Measurements from ENCODE around the gene TUT4. TPM values are rescaled to one million over a fixed set of nuclear protein-coding genes. Genes with fewer than 3 reads are reported as not detected.

The TUT4 gene
- total RNA-seq, 4 donors from 2014 or later: 90.5 to 169 (median 120) TPM

- DNase-seq: no peak
- H3K27me3 ChIP-seq: no peaks in the 10 kb centered on the region
- H3K36me3 ChIP-seq: no peaks in the 10 kb centered on the region
- peaks cover 0 to 3% of the 10 kb centered on the region in 2 donors for H3K4me1 ChIP-seq
- no peak overlapping the region for H3K4me3 ChIP-seq (replicated peaks in 1 of 3)
- 95% methylated on average over 9 of the region's 9 CpGs for WGBS, 2 donors
- intact Hi-C loops (cut with DNase I): no loop called here
- H3K9me3 ChIP-seq: no peaks in the 10 kb centered on the region
- no peak for TF ChIP-seq POLR2A (IDR thresholded peaks at IDR 0.05)
- TF ChIP-seq CTCF (IDR thresholded peaks at IDR 0.05): no peak
- no peak overlapping the region for H3K27ac ChIP-seq
Observed at GRCh38 chr1:52533713-52534112, 19.2 kb downstream of the TUT4 start.

- 98 to 99% methylated on average over 2 of the region's 2 CpGs for WGBS, 2 donors
- Histone ChIP-seq H3K27me3 (no peaks in the 10 kb centered on the region), H3K27ac (no peak overlapping the region), H3K36me3 (no peaks in the 10 kb centered on the region), H3K9me3 (no peaks in the 10 kb centered on the region), H3K4me1 (peaks cover 0 to 3% of the 10 kb centered on the region in 2 donors), H3K4me3 (replicated peaks in 1 of 3) (no peak overlapping the region)
- no peak for DNase-seq
- no peak for TF ChIP-seq CTCF (IDR thresholded peaks at IDR 0.05)
- TF ChIP-seq POLR2A (IDR thresholded peaks at IDR 0.05): no peak
- intact Hi-C loops (cut with DNase I): no loop called here
Observed at GRCh38 chr1:52532731-52533327, 20.1 kb downstream of the TUT4 start.

DNA sequence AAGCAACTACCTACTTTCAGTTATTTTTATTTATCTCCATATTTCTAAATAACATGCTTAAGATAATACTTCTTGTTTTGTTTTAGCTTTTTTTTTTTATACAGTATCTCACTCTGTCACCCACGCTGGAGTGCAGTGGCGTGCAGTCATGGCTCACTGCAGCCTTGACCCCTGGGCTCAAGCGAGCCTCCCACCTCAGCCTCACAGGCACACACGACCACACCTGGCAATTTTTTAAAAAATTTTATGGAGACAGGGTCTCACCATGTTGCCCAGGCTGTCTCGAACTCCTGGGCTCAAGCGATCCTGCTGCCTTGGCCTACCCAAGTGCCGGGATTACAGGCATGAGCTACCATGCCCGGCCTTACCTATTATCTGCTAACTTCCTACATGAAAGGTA lies 20.6 kb downstream of the TUT4 start:
- Histone ChIP-seq H3K27ac (no peak overlapping the region), H3K4me1 (peaks cover 0 to 3% of the 10 kb centered on the region in 2 donors), H3K36me3 (no peaks in the 10 kb centered on the region), H3K27me3 (no peaks in the 10 kb centered on the region), H3K4me3 (replicated peaks in 1 of 3) (no peak overlapping the region), H3K9me3 (no peaks in the 10 kb centered on the region)
- 95 to 96% methylated on average over 8 of the region's 8 CpGs for whole genome bisulfite sequencing, 2 donors
- TF ChIP-seq POLR2A (IDR thresholded peaks at IDR 0.05): no peak
- no peak for TF ChIP-seq CTCF (IDR thresholded peaks at IDR 0.05)
- DNase-seq: no peak
- intact Hi-C loops (cut with DNase I): no loop called here

GRCh38 chr1:52531249-52531872 lies 21.5 kb downstream of the TUT4 start:
- Histone ChIP-seq H3K36me3 (no peaks in the 10 kb centered on the region), H3K27me3 (no peaks in the 10 kb centered on the region), H3K4me3 (replicated peaks in 1 of 3) (no peak overlapping the region), H3K4me1 (peaks cover 0 to 3% of the 10 kb centered on the region in 2 donors), H3K27ac (no peak overlapping the region), H3K9me3 (no peaks in the 10 kb centered on the region)
- no peak for DNase-seq
- TF ChIP-seq POLR2A (IDR thresholded peaks at IDR 0.05) (no peak), CTCF (IDR thresholded peaks at IDR 0.05) (no peak)
- intact Hi-C loops (cut with DNase I): no loop called here
- WGBS, 2 donors: 84 to 87% methylated on average over 3 of the region's 3 CpGs

DNA sequence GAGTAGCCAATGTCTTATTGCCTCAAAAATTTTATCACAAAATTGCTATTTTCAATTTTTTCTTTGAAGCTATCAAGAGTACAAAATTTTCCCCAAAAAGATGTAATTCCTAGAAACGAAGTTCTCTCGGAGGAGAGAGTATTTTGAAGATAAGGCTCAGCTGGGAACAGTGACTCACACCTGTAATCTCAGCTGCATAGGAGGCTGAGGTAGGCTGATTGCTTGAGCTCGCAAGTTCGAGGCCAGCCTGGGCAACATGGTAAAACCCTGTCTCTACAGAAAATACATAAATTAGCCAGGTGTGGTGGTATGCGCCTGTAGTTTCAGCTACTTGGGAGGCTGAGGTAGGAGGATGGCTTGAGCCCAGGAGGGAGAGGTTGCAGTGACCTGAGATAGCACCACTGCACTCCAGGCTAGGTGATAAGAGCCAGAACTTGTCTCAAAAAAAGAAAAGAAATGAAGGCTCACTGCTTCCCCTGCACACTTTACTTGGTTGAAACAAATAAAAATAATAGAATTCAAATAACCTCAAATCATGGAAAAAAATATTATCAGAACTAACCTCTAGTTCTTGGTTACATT lies 22.2 kb downstream of the TUT4 start:
- intact Hi-C loops (cut with DNase I): no loop called here
- no peak for DNase-seq
- H3K9me3 ChIP-seq: no peaks in the 10 kb centered on the region
- H3K36me3 ChIP-seq: peaks cover 0 to 2% of the 10 kb centered on the region in 2 donors
- peaks cover 0 to 3% of the 10 kb centered on the region in 2 donors for H3K4me1 ChIP-seq
- TF ChIP-seq POLR2A (IDR thresholded peaks at IDR 0.05): no peak
- no peak for TF ChIP-seq CTCF (IDR thresholded peaks at IDR 0.05)
- 93 to 96% methylated on average over 5 of the region's 5 CpGs for WGBS, 2 donors
- no peaks in the 10 kb centered on the region for H3K27me3 ChIP-seq
- no peak overlapping the region for H3K27ac ChIP-seq
- H3K4me3 ChIP-seq (replicated peaks in 1 of 3): no peak overlapping the region
